ENCODE measurements around the gene PSMA6.
"Not testable (repeated sequence)": the region's sequence is repeated elsewhere in the genome, so short reads cannot be mapped to it uniquely, and the experiment has no call there.

The PSMA6 gene

DNA sequence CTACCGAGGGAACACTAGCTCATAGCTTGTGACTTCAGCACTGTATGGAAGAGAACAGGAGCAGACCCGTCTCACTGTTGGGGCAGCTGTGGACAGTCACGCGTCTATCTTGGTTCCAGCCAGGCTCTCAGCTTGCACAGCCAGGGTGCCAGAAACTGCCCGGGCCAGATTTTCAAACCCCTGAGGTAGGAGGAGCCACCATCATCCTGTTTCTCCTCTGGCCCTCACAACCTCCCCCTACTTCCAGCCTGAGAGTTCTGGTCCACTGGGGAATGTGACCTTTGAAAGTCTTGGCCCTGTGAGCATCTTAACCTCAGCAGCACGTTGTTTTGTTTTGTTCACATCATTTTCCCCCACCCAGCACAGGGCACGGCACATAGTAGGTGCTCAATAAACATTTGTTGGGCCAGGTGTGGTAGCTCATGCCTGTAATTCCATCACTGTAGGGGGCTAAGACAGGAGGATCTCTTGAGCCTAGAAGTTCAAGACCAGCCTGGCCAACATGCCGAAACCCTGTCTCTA is 50.4 kb downstream of the PSMA6 start:
- DNase-seq (ENCODE audit: low read depth in 2 of 2, low spot score in 1 of 2), result no peak

- no peak for DNase-seq (ENCODE audit: low read depth in 2 of 2, low spot score in 1 of 2)
Measured at GRCh38 chr14:35343702-35344101, 51.5 kb downstream of the PSMA6 start.

DNA sequence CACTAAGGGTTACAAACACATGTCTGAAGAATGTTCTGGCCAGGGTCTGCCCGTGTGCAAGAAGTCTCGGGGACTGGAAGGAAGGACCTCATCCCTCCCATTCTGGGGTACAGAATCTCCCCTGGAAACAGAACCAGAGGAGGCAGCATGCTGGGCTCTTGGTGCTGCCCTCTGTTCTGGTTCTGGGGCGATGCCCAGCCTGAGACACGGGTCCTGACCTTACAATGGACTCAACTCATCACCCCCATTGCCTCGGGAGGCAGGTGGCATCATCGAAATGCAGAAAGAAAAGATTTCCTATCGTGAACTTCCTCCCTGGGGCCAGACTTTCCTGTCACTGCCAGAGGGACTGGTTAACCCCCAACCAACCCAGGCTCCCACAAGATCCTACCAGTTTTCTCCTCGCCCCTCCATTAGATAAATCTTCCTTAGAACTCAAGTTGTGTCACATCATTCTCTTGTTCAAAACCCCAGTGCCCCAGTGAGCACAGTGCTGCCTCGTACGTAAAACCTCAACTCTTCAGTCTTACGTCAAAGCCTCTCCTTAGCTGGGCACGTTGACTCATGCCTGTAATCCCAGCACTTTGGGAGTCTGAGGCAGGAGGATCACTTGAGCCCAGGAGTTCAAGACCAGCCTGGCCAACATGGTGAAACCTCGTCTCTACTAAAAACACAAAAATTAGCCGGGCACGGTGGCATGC is 52.1 kb downstream of the PSMA6 start:
- DNase-seq (ENCODE audit: low read depth in 2 of 2, low spot score in 1 of 2), result no peak

- DNase-seq (ENCODE audit: low read depth in 2 of 2, low spot score in 1 of 2), result no peak
Measured at GRCh38 chr14:35346738-35347322, 54.6 kb downstream of the PSMA6 start.

DNA sequence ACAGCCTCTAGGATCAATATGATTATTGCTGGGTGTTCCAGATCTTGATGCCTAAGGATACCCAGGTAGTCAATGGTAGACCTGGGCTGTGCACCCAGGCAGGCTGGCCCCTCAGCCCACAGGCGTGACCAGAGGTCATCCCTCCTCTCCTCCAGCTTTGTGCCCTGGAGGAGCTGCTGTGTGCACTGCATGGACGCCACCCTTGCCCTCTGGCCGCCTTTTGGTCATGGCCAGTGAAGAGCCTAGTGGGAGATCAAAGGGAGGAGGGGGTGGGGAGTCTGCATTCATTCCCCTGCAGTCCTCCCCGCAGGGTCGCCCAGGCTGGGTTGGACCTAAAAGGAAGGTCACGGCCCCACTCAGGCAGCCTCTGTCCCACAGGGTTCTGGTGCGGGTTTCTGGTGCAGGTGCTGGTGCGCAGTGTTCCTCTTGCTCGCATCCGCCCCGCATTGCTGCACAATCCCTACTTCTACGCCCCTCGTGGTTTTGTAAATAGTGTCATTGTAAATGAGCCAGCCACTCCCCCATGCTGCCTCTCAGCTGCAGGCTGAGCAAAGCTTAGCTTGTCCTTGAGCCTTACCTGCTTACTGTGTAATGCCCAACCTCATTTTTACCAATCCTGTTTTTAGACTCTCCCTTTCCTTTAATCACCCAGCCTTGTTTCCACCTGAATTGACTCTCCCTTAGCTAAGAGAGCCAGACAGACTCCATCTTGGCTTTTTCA is 55.3 kb downstream of the PSMA6 start:
- DNase-seq (ENCODE audit: low read depth in 2 of 2, low spot score in 1 of 2), result no peak

DNA sequence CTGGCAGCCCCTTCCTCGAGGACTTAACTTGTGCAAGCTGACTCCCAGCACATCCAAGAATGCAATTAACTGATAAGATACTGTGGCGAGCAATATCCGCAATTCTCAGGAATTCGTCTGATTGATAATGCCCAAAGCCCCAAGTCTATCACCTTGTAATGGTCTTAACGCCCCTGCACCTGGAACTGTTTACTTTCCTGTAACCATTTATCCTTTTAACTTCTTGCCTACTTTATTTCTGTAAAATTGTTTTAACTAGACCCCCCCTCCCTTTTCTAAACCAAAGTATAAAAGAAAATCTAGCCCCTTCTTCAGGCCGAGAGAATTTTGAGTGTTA is 55.8 kb downstream of the PSMA6 start:
- DNase-seq (ENCODE audit: low read depth in 2 of 2, low spot score in 1 of 2), result not testable (repeated sequence)

GRCh38 chr14:35349496-35350365 is 57.5 kb downstream of the PSMA6 start:
- DNase-seq (ENCODE audit: low read depth in 2 of 2, low spot score in 1 of 2), result no peak

DNA sequence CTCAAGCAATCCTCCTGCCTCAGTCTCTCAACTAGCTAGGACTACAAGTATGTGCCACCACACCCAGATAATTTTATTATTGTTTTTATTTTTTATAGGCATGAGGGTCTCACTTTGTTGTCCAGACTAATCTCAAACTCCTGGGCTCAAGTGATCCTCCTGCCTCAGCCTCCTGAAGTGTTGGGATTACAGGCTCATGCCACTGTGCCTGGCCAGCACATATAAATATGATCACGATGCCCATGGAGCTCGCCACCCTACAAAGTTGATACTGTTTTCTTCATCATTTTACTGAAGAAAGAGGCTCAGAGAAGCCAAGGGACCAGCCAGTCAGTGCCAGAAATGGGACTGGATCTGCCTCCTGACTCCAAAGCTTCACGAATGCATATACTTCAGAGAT is 59.3 kb downstream of the PSMA6 start:
- no peak for DNase-seq (ENCODE audit: low read depth in 2 of 2, low spot score in 1 of 2)

GRCh38 chr14:35351897-35352273 is 59.7 kb downstream of the PSMA6 start:
- DNase-seq (ENCODE audit: low read depth in 2 of 2, low spot score in 1 of 2), result no peak

DNA sequence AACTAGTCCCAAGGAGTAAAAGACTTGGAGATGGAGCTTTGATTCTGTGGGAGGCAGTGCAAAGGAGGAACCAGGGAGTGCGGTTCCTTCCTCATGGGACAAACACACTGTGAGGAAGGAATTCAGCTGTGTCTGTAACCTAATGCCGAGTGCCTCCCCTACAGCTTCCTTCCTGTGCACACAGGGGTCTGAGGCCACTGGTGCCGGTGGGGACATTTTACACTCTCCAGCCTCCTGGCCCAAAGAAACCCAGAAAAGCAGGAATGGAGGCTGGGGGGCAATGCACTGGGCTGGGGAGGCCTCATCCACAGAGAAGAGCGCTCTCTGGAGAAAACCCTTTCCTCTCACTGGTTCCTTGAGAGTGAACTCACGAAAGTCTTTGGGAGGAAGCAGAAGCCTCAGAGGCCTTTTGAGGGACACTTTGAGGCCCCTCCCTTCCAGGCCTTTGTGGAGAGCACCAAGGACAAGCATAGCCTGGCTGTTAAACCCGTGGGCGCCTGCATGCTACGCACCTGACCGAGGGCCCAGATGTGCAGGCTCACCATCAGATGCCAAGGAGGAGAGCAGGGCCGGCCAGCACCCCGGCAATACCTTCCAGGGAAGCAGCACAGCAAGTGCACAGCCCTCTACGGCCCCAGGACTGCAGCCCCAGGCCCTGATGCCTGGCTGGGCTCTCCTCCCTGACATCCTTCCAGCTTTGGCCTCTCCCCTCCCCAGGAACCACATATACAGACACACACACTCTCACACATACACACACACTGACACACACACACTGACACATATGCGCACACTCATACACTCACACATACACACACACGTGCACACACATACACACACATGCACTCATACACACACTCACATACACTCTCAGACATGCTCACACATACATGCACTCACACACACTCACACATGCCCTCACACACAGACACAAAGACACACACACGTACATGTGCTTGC is 60.4 kb downstream of the PSMA6 start:
- no peak for DNase-seq (ENCODE audit: low read depth in 2 of 2, low spot score in 1 of 2)

- no peak for DNase-seq (ENCODE audit: low read depth in 2 of 2, low spot score in 1 of 2)
Measured at GRCh38 chr14:35353409-35354172, 61.4 kb downstream of the PSMA6 start.

GRCh38 chr14:35355235-35355634 is 63.1 kb downstream of the PSMA6 start:
- DNase-seq (ENCODE audit: low read depth in 2 of 2, low spot score in 1 of 2), result not testable (repeated sequence)

DNA sequence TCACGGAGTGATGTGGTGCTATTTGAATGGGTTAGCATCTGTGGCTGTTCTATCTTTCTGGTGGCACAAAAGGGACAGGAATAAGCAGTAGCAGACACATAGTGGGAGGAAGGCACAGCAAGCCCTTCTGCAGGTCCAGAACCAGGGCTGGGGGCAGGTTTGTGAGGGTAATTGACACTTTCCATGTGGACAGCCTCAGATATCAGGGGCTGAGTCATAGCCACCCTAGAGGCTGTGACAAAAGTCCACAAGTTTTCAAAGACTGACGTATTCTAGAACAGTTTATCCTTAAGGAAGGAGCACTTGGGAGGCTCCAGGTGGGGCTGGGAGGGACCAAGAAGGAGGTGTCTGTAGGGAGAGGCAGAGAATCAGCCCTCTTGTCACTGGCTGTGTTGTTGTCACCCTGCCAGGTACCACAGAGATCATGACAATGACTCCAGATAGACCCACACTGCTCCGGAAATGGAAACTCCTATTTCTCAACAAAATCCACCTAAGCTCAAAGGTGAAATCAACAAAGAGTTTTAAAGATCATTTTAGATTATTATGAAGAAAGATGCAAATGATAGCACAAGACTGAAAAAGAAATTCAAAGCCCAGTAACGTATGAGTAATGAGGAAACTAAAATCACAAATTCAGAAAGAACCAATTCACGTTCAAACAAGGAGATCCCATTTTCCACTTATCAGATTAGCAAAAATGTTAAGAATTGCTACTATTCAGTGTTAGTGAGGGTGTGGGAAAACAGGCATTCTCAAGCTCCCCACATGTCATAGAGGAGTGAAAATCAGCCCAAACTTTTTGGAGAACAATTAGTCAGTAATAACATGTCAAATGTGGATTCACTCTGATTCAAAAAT is 64.0 kb downstream of the PSMA6 start:
- no peak for DNase-seq (ENCODE audit: low read depth in 2 of 2, low spot score in 1 of 2)

- not testable (repeated sequence) for DNase-seq (ENCODE audit: low read depth in 2 of 2, low spot score in 1 of 2)
Measured at GRCh38 chr14:35359655-35360054, 67.5 kb downstream of the PSMA6 start.

DNA sequence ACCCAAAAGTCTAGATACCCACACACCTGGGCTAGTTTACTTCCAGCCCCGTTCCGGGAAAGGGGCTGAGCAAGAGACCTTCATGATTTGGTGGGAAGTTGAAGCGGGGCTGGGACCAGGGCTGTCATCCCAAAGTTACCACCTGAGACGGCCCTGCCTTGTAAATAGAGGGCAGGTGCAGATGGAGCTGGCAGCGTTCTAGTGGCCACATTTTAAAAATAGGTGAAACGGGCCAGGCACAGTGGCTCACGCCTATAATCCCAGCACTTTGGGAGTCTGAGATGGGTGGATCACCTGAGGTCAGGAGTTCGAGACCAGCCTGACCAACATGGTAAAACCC is 68.9 kb downstream of the PSMA6 start:
- DNase-seq (ENCODE audit: low read depth in 2 of 2, low spot score in 1 of 2), result no peak

DNA sequence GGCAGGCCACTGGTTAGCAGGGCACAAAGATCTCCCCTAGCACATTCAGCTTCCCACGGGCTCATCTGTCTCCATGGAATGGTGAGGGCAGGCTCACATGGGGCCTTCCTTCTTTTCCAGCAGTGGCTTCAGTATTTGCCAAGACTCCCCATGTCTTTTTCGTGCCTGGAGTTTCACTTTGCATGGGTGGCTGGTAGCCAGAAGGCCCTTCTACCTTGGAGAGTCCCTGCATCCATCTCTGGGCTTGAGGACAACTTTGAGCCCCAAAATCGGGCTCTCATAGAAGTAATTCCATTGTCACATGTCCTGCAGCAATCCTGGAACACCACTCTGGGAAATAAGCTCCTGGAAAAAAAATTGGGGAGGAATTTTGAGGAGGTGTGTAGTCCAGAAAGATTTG is 70.3 kb downstream of the PSMA6 start:
- no peak for DNase-seq (ENCODE audit: low read depth in 2 of 2, low spot score in 1 of 2)

- DNase-seq (ENCODE audit: low read depth in 2 of 2, low spot score in 1 of 2), result no peak
Measured at GRCh38 chr14:35362911-35363374, 70.8 kb downstream of the PSMA6 start.
